ENCODE measurements around the gene SF3B2. TPM values are rescaled to one million over a fixed set of nuclear protein-coding genes. Genes with fewer than 3 reads are reported as not detected.

SF3B2 gene
- total RNA-seq, 1 donor = 158 TPM

DNA sequence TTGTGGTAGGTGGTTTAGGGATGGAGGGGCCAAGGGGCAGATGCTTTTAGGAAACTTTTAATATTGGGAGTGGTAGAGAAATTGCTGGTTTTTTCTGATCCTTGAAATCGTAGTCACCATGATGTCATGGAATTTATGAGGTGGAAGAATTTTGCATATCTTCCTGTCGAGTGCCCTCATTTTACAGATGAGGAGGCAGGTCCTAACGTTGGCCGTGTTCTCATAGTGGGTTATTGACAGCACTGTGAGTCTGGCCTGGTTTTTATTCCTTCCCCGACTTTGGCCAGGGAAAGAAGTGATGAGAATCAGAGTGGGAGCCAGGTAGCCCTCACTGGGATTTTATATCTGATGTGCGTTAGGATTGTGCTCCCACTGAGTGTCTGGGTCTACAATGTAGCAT is 9.1 kb downstream of the SF3B2 start:
- no peak for DNase-seq (ENCODE audit: low read depth)
- TF ChIP-seq, protein P1, sequence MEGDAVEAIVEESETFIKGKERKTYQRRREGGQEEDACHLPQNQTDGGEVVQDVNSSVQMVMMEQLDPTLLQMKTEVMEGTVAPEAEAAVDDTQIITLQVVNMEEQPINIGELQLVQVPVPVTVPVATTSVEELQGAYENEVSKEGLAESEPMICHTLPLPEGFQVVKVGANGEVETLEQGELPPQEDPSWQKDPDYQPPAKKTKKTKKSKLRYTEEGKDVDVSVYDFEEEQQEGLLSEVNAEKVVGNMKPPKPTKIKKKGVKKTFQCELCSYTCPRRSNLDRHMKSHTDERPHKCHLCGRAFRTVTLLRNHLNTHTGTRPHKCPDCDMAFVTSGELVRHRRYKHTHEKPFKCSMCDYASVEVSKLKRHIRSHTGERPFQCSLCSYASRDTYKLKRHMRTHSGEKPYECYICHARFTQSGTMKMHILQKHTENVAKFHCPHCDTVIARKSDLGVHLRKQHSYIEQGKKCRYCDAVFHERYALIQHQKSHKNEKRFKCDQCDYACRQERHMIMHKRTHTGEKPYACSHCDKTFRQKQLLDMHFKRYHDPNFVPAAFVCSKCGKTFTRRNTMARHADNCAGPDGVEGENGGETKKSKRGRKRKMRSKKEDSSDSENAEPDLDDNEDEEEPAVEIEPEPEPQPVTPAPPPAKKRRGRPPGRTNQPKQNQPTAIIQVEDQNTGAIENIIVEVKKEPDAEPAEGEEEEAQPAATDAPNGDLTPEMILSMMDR (IDR thresholded peaks at IDR 0.05; ENCODE audit: insufficient read depth, low read length) = no peak
- no peak overlapping the region for H3K4me3 ChIP-seq (ENCODE audit: low read depth, low read length)

DNA sequence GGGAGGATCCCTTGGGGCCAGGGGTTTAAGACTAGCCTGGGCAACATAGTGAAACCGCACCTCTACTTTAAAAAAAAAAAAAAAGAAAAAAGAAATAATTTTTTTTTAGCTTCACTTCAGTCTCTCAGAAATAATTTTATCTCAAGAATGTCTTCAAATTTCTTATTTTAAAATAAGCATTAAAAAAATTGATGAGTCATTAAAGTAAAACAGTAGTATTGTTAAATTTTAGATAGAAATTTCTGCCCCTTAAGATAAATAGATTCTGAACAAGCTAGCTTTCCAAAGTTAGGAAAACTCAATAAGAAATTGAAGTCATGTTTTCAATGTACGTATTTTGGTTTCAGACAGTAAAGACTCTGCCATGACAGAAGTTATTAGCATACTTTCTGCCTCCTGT is 10.2 kb downstream of the SF3B2 start:
- TF ChIP-seq, protein P1 (IDR thresholded peaks at IDR 0.05; ENCODE audit: insufficient read depth, low read length) = no peak
- DNase-seq (ENCODE audit: low read depth) = no peak
- H3K4me3 ChIP-seq (ENCODE audit: low read depth, low read length) = no peak overlapping the region

DNA sequence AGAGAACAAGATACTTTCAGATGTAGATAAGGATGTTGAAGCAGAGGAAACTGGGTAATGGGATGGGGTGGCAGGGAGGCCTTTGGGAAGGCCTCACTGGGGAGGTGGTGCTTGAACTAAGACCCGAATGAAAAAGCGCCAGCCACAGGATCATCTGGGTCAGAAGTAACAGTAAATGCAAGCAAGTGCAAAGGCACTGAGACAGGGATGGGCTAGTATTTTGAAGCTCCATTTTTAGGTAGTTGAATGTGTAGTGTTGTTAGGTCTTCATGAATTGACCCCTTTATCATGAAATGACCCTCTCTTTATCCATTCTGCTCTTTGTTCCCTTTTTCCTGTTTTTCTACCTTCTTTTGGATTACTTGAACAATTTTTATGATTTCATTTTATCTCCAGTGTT is 11.7 kb downstream of the SF3B2 start:
- no peak for DNase-seq (ENCODE audit: low read depth)

DNA sequence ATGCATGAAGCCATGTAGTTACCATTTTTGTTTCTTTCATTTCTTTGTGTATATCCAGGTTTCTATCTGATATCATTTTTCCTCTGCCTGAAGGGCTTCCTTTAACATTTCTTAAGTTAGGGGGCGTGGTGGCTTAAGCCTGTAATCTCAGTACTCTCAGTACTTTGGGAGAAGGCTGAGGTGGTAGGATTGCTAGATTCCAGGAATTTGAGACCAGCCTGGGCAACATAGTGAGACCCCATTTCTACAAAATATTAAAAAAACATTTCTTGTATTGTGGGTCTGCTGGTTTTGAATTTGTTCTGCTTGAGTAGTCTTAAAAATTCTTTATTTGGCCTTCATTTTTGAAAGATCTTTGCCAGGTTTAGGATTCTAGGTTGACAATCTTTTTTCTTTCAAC is 12.4 kb downstream of the SF3B2 start:
- no peak for DNase-seq (ENCODE audit: low read depth)
- no peak overlapping the region for H3K4me3 ChIP-seq (ENCODE audit: low read depth, low read length)
- TF ChIP-seq, protein P1 (IDR thresholded peaks at IDR 0.05; ENCODE audit: insufficient read depth, low read length) = no peak

More for the DNA sequence above, 11.7 kb downstream of the SF3B2 start:
- no peak overlapping the region for H3K4me3 ChIP-seq (ENCODE audit: low read depth, low read length)
- TF ChIP-seq, protein P1 (IDR thresholded peaks at IDR 0.05; ENCODE audit: insufficient read depth, low read length) = no peak

DNA sequence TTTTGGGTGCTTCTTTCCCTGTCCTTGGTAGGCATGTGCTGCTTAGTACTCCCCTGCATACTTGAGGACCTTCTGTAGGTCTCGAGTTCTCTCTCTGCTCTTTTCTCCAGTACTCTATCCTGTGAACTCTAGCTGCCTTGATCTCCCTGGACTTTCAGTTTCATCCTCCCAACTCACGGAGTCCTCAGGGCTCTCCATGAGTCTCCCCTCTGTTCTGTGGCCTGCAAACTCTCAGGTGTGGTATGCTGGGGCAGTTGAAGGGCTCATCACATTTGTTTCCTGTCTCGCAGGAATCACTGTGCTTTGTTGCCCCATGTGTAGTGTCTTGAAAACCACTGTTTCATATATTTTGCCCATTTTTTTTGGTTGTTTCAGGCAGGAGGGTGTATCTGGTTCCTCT is 14.6 kb downstream of the SF3B2 start:
- DNase-seq (ENCODE audit: low read depth) = no peak
- TF ChIP-seq, protein P1 (IDR thresholded peaks at IDR 0.05; ENCODE audit: insufficient read depth, low read length) = no peak
- no peak overlapping the region for H3K4me3 ChIP-seq (ENCODE audit: low read depth, low read length)

DNA sequence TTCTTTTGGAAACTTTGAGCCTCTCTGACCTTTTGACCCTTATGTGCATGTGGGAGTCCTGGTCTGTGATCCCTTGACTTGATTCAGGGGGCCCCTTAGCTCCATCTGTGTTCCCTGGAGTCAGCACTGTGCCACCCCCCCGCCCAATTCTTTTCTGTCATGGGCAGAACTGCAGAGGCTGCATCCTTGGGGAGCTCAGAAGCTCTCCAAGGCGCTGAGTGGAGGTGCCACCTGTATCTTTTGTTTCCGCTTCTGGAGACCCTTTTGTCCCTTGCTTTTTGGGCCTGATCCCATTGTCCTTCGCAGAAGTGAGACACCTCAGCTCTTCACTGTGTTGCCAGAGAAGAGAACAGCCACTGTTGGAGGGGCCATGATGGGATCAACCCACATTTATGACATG is 15.5 kb downstream of the SF3B2 start:
- no peak for DNase-seq (ENCODE audit: low read depth)
- TF ChIP-seq, protein P1 (IDR thresholded peaks at IDR 0.05; ENCODE audit: insufficient read depth, low read length) = no peak
- no peak overlapping the region for H3K4me3 ChIP-seq (ENCODE audit: low read depth, low read length)

DNA sequence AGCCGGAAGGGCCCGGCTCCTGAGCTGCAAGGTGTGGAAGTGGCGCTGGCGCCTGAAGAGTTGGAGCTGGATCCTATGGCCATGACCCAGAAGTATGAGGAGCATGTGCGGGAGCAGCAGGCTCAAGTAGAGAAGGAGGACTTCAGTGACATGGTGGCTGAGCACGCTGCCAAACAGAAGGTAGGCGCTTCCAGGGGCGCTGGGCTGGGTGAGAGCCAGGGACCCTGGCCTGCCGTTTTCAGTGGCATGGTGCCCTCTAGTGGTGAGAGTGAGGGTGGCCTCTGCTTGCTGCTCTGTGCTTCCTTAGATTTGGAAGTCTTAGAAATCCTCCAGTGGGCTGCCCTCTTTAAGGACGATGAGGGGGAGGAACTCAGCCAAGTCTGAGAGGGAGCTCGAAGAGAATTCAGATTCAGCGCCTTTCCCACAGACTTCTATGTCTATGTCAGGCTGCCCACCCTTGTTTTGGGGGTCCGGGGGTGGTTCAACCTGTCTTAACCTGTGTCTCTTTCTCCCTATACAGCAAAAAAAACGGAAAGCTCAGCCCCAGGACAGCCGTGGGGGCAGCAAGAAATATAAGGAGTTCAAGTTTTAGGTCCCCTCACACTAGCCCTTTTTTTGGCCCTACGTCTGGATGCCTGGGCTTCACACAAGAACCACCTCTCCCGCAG is 16.1 kb downstream of the SF3B2 start:
- peak; percentile 73 for DNase-seq (ENCODE audit: low read depth)
- TF ChIP-seq, protein P1 (IDR thresholded peaks at IDR 0.05; ENCODE audit: insufficient read depth, low read length) = peak; percentile 89
- H3K4me3 ChIP-seq (ENCODE audit: low read depth, low read length) = no peak overlapping the region
